GM19035 (cell line): ENCODE measurements around the gene PLEKHG5.

Experiments used
- ATAC-seq: cut with Tn5 transposase; IDR thresholded peaks from one replicate; pipeline ENCODE4 v1.9.1; 2021; ENCODE audit not compliant: unreplicated experiment

PLEKHG5 gene, protein sequence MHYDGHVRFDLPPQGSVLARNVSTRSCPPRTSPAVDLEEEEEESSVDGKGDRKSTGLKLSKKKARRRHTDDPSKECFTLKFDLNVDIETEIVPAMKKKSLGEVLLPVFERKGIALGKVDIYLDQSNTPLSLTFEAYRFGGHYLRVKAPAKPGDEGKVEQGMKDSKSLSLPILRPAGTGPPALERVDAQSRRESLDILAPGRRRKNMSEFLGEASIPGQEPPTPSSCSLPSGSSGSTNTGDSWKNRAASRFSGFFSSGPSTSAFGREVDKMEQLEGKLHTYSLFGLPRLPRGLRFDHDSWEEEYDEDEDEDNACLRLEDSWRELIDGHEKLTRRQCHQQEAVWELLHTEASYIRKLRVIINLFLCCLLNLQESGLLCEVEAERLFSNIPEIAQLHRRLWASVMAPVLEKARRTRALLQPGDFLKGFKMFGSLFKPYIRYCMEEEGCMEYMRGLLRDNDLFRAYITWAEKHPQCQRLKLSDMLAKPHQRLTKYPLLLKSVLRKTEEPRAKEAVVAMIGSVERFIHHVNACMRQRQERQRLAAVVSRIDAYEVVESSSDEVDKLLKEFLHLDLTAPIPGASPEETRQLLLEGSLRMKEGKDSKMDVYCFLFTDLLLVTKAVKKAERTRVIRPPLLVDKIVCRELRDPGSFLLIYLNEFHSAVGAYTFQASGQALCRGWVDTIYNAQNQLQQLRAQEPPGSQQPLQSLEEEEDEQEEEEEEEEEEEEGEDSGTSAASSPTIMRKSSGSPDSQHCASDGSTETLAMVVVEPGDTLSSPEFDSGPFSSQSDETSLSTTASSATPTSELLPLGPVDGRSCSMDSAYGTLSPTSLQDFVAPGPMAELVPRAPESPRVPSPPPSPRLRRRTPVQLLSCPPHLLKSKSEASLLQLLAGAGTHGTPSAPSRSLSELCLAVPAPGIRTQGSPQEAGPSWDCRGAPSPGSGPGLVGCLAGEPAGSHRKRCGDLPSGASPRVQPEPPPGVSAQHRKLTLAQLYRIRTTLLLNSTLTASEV

DNA sequence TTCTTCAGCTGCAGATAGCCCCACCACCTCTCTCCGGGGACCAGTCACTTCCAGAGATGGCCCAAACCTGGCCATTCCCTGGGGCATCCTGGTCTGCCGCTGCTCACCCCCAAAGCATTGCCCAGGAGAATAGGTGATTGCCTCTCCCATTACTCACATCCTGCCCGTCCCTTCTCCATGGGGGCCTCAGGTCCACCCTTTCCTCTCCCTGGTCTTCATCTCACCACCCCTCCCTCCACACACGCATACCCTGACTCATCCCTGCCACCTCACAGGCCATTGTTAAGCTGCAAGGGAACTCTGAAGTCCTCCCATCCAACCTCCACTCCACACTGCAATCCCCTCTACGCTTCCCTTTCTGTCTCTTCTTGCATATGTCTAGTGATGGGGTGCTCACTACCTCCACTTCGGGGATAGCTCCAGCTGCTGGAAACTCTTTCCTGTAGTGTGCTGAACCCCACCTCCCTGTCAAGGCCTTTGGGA lies at the start of gene PLEKHG5:
Gene PLEKHG5, minus strand, starts transcription at position 188 of the 483 bp plus-strand sequence. CDS start 14,096 bp downstream, outside the sequence.
- ATAC-seq, result no peak

DNA sequence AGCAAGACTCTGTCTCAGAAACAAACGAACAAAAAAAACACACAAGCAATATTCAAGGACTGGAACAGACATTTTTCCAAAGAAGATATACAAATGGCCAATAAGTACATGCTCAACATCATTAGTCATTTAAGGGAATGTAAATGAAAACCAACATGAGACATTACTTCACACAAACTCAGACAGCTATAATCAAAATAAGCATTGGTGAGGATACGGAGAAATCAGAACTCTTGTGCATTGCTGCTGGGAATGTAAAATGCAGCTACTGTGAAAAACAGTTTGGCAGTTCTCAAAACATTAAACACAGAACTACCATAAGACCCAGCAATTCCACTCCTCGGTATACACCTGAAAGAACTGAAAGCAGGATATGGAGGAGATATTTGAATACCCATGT lies 47.5 kb upstream of the PLEKHG5 start:
- ATAC-seq, result no peak

DNA sequence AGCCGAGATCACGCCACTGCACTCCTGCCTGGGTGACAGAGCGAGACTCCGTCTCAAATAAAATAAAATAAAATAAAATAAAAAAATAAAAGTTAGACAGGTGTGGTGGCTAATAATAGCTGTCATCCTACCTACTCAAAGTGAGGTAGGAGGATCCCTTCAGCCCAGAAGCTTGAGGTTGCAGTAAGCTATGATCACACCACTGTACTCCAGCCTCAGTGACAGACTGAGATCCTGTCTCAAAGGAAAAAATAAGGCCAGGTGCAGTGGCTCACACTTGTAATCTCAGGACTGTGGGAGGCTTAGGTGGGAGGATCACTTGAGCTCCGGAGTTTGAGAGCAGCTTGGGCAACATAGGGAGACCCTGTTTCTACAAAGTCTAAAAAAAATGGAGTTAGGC lies 44.8 kb upstream of the PLEKHG5 start:
- no peak for ATAC-seq

DNA sequence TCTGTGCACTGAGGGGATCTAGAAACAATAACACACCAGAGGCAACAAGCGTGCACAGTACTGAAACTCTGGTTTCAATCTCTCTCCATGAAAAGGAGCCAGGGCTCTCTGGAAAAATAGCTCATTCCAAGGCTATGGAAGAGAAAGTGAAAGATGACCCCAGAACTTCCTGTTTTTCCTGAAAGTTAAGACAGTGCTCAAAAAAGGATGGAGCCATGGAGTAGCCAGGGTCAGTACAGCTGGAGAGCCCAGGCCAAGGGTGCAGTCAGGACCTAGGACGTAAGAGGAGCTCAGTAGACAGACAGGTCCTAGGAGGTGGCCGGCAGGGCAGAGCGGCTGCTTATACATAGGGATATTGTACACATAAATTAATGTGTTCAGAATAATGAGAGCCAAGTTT lies 43.7 kb upstream of the PLEKHG5 start:
- ATAC-seq, result no peak

DNA sequence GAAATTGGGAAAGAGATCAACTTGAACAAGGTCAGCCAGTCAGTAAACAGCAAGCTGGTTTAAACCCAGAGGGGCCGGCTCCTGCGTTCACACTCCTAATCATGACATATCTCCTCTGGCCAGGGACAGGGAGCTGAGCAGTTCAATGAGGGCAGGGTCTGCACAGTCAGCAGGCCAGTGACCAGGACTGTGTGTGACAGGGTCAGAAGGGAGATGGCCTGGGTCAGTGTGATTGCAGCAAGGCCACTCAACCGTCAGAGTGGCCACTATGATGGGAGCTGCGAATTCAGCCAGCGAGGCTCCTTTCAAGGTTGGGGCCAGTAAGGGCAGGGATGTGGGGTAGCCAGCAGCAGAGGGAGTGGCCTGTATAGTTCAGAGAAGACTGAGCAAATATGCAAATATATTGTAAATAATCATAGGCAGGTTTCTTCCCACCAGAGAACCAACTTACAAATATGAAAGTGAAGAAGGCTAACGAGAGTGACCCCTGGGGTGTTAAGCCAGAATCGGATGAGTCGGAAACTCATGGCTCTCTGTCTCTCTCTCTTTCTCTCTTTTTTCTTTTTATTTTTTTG lies 42.9 kb upstream of the PLEKHG5 start:
- no peak for ATAC-seq

DNA sequence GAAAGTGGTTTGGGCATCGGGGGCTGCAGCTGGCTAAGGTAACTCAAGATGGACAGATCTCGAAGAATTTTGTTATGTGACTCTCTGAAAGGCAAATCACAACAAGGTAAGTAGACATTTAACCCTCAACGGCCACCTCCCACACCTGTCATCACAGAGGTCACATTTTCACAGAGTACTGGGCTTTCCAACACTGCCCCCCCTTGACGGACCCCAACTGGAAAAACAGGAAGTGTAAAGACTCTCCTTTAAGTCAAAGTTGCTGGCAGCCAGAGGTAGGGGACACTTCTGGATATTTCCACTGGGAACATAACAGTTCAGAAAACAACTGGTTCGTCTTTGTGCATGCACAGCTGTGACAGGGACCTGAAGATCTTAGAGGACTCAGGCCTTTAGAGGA lies 40.5 kb upstream of the PLEKHG5 start:
- ATAC-seq, result no peak

DNA sequence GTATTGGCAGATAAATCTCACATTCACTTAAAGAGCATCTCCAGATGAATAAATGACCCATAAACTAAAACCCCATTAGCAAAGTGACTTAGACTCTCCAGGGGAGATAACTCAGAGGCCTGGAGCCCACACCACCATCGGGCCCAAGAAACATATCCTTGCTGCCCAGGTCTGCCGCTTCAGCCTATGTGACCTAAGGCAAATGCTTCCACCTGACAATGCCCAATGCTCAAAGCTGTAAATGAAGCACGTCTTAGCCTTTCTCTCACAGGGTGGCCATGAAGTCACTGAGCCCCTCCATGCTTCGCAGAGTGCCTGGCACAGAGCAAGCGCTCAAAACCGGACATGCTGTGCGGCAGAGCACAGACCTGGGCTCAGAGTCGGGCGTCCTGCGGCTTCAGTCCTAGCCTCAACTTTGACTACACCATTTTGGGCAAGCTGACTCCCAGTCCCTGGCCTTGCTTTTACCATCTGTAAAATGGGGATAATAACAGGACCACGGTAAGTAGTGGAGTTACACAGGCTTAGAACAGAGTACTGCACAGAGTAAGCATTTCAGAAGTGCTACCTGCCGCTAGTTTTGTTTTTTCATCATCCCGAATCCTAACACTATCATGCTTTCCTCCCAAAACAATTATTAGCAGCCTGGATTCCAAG lies 39.2 kb upstream of the PLEKHG5 start:
- ATAC-seq, result no peak

DNA sequence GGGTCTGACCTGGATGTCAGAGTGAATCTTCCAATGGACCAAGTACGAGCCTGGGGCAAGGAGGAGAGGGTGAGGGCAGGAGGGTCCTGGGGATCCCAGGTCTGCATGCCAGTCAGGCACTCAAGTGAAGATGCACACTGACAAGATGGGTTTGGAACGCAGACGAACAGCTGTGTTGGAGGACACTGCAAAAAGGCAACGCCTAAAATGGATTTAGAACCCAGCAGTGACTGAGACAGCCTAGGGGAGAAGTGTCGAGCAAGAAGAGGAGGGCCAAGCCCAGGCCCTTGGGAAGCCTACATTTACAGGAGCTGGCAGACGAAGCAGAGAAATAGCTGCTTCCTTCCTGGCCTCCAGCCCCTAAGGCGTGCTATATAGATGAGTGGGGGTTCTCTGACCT lies 37.0 kb upstream of the PLEKHG5 start:
- ATAC-seq, result no peak

DNA sequence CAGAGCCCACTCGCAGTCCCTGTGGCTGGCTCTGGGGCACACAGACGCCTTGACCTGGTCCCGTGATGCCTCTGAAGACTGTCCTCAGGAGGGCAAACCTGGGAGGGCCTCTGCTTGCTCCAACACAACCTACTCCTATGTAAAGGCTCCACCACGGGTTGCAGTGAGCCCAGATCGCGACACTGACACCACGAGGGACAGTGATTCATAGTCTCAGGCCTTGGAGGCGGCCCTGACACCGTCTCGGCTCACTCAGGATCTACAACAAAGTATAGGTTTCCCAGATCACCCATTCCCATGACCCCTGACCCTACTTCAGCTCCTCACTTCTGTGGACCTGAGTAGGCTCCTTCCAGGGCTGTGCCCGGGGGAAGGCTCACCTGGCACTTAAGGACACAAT lies 34.8 kb upstream of the PLEKHG5 start:
- no peak for ATAC-seq

DNA sequence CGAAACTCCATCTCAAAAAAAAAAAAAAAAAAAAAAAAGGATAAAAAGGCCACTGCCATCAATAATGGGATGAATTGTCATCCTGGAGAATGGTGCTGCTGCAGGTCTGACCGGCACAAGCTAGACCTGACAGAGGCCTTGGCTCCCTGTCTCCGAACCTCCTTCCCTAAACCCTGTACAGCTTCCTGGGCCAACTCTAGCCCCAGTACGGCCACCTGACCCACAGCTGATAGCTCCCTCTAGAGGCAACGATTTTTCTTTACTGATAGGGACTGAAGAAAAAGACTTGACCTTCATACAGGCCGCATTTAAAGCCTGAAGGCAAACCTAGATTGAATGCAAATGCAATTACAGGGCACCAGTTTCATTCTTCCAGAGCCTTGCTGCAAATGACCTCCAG lies 32.1 kb upstream of the PLEKHG5 start:
- ATAC-seq, result no peak

DNA sequence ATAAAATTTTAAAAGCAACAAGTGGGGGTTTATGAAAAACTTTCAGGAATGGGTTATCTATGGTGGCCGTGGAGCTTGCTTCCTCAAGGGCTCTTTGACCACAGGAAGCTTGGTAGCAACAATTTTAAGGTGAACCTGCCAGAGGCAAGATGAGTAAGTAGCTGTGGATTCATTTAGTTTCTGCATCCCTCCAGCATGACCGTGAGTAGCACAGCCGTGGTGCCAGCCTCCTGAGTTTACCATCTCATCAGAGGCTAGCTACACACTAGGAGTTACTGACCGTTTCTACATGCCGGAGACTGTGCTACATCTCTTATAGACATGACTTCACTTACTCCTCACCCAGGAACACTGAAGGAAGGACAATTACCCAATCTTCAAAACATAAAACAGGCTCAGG lies 30.1 kb upstream of the PLEKHG5 start:
- ATAC-seq, result no peak

DNA sequence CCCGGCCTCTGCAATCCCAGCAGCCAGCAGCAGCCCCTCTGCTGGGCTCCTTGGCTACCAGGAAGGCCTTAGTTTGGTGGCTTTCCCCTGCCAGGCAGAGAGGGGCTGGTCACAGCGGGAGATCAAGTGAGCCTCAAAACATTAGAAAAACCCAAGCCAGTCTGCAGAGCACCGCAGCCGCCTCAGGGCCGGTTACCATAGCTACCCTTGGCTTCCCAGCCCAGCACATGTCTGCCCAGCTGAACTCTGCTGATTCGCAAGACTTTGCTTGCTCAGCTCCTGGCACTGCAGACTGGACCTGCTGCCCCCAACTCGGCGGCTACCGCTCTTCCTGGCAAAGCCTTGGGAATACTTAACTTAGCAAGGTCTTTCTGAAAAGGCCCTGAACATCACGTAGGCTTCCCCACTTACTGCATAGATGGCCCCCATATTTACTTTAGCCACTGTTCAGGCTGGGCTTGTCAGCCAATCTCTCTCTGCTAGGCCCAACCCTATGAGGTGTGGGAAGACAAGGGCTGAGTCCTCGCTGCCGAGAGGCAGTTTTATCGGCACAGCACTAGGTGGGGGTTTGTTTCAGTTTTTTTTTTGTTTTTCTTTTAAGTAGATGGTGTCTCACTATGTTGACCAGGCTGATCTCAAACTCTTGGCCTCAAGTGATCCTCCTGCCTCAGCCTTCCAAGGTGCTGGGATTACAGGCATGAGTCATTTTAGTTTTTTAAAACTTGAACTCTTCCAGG lies 28.6 kb upstream of the PLEKHG5 start:
- ATAC-seq, result no peak

DNA sequence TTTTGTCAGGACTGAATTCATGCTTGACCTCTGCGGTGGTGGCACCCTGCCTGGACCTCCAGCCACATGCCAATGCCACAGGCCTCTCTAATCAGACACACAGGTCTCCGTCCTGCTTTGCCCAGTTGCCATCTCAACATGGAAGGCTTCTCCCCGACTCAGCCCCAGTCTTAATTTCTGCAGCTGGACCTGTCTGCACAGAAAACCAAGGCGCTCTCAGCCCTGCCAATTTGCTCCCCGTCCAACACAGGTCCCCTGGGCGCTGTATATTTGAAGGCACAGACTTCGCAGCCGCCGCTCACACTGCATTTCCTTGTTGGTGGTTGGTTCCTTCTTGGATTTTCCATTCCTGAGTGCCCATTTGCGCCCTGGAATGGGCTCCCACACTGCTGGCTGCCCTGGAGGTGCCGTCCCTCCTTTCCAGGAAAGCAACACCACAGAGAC lies 28.0 kb upstream of the PLEKHG5 start:
- ATAC-seq, result no peak

DNA sequence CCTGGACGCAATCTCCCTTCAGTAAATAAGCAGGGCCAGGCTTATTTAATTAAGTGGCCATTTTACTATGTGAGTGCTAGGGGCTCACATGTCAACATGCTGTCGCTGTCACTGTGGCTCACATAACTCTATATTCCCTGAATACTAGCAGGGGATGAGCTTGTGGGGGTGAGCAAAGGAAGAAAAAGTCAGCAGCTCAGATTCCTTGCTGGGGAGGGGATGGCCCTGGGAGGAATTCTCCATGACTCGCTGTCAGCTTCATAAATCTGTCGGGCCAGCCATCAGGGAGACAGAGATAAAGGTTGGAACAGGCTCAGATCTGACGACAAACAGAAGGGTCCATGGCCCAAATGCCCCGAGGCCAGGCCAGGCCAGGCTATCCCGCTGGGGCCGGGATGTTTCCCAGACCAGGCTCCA lies 26.0 kb upstream of the PLEKHG5 start:
- no peak for ATAC-seq

DNA sequence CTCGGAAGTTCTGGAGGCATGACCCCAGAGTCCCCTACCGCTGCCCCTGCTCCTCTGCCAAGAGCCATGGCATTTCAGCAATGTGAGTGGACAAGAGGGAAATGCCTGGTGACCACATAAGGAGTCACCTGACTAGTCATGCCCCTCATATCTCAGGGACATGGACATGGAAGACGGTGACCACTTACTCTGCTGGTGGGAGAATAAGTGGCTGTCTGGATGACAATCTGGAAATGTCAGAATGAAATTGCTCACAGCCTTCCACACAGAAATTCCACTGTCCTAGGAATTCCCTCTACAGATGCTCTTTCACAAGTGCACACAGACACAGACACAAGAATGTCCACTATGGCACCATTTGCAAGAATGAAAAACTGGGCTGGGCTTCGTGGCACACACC lies 24.3 kb upstream of the PLEKHG5 start:
- ATAC-seq, result no peak

DNA sequence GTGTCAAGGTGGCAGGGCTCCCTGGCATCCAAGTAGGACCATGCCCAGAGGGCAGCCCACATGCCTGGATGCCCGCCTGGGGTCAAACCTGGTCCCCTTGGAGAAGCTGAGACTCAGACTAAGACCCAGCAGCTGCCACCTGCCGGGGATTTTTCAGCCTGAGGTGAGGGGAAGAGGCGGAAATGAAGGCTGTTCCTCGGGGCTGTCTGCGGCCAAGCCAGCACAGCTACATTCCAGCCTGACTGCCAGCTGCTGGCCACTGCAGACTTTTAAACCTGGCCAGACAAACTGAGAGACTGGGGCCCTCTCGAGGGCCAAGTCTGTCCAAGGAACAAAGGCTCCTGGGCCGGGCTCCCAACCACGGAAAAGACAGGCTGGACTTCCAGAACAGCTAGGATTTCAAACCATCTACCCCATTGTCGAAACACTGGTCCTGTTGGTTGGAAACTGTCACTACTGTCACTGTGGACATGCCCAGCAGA lies 21.9 kb upstream of the PLEKHG5 start:
- no peak for ATAC-seq

DNA sequence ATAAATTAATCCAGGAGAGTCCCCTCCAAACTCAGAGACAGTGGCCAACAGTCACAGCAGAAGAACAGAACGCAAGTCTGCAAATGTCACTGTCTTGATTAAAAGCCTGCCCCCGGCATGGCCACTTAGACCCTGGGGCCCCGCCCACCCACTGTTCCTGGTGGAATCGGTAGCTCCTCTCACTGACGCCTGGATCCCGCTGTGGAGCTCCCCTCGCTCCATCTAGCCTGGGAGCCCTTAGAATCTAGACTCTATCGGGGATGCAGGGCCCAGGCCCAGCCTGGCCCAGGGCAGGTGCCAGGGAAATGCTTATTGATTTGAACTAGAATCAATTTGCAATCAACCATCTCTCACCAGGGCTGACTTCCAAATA lies 21.4 kb upstream of the PLEKHG5 start:
- ATAC-seq, result no peak

DNA sequence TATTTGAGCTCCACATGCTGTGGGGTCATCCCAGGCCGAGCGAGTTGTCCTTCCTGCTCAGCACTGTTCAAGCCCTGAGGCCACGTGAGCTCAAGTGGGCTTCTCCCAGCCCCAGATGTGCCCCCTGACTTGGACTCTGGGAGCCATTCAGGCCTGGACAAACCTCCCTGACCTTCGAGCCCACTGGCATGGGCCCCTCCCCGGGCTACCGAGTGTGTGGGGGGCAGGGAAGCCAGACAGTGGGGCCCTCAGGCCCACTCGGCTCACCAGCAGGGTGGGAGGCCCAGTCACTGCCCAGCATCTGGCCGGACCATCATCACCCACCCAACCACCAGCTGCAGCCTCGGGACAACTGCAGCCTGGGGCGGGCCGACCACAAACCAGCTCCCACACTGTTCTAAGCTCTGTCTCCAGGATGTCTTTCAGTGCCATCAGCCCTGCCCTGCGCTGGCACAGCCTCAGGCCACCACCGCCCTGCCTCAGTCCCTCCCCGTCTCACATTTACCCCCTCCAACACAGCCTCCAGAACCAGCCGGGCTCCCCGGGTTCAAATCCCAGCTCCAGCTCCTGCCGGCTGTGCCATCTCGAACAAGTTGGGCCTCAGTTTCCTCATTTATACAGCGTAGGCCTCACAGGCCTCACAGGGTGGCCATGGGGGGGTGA lies 20.9 kb upstream of the PLEKHG5 start:
- no peak for ATAC-seq

DNA sequence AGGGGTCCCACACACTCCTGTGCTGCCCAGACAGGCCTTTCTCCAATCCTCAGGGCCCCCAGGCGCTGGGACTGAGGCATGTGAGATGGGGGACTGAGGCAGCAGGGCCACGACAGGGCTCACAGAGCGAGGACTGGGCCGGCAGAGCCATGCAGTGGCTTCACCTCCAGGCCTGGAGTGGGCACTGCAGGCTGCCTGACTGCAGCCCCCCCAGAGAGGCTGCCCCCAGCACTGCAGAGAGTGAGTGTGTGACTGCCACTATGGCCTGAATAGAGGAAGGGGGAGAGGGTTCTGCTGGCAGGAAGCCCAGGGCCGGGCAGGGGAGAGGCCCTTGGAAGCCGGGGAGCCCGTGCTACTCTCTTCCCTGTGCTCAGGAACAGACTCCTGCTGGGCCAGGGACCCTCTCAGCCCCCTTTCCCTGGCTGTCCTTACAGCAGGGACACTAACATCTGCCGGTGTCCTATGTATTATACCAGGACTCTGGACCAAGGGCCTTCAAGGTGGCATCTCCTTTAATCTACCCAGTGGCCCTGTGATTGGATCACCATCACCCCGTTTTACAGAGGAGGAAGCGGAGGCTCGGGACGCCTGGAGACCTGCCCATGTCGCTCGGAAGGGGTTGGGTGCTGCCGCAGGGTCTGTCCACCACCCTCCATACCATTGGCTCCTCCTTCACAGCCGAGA lies 20.2 kb upstream of the PLEKHG5 start:
- no peak for ATAC-seq
